Uterus (tissue), 4 donors: ENCODE measurements around the gene CRISP1. TPM values are rescaled to one million over a fixed set of nuclear protein-coding genes. Genes with fewer than 3 reads are reported as not detected.
"Not testable (repeated sequence)": the region's sequence is repeated elsewhere in the genome, so short reads cannot be mapped to it uniquely, and the experiment has no call there.

Experiments
- DNase-seq, 2 donors: peaks; one replicate each; pipeline ENCODE4 v3.0.0-alpha.2; 2019 to 2020
- H3K27ac ChIP-seq, 2 donors: fragments of 200-600 bp; sonication (generic); 1 replicate in 1 of 2; 2 replicates in 1 of 2; pipeline ENCODE4 v1.5.1; 2016 to 2018
- H3K27me3 ChIP-seq, 2 donors: fragments of 200-600 bp; sonication (generic); one replicate each; pipeline ENCODE4 v1.5.1; 2018 to 2019; ENCODE audit warnings: control low read depth in 1 of 2
- H3K36me3 ChIP-seq, 2 donors: fragments of 200-600 bp; sonication (generic); one replicate each; pipeline ENCODE4 v1.5.1; 2019; ENCODE audit warnings: control low read depth in 1 of 2
- H3K4me1 ChIP-seq, 2 donors: fragments of 200-600 bp; sonication (generic); one replicate each; pipeline ENCODE4 v1.5.1; 2018 to 2019; ENCODE audit warnings: control low read depth in 1 of 2
- H3K4me3 ChIP-seq, 2 donors: fragments of 200-600 bp; sonication (generic); 1 replicate in 1 of 2; 2 replicates in 1 of 2; pipeline ENCODE4 v1.5.1; 2018 to 2019; ENCODE audit warnings: mild to moderate bottlenecking in 1 of 2
- H3K9me3 ChIP-seq, 2 donors: fragments of 200-600 bp; sonication (generic); one replicate each; pipeline ENCODE4 v1.5.1; 2019; ENCODE audit warnings: control low read depth in 1 of 2
- POLR2A ChIP-seq, 2 donors: fragments of 450-650 bp; IDR thresholded peaks; one replicate each; pipeline ENCODE4 v1.6.1; 2016; ENCODE audit warnings: antibody characterized with exemption in 2 of 2, mild to moderate bottlenecking in 1 of 2, moderate library complexity in 1 of 2
- intact Hi-C: fragments of 100-400 bp; cut with DNase I; formaldehyde crosslinking; loops from one replicate; pipeline ENCODE4 v1.15.1; 2023; ENCODE audit warnings: low total_unique reads
- total RNA-seq, 4 donors: library from RNA; depleted of rRNA in 3 of 4; stranded (reverse); fragments of >200 nt in 3 of 4; gene quantifications; one replicate each; pipeline versions ENCODE4 v1.1.0 to v1.2.4, GENCODE V29; 2014 to 2023
- TF ChIP-seq, protein P1 (sequence below), 4 experiments: fragments of 200-600 bp in 2 of 4; fragments of 450-650 bp in 2 of 4; sonication (generic) in 2 of 4; IDR thresholded peaks; one replicate each; pipeline ENCODE4 v1.5.1; 2016 to 2019; ENCODE audit warnings: antibody characterized with exemption in 4 of 4, mild to moderate bottlenecking in 2 of 4, moderate library complexity in 1 of 4
- donor health status: DM: yes; HTN: yes; CAD: no.

CRISP1 gene
- total RNA-seq, 4 donors from 2014 or later: not detected

DNA sequence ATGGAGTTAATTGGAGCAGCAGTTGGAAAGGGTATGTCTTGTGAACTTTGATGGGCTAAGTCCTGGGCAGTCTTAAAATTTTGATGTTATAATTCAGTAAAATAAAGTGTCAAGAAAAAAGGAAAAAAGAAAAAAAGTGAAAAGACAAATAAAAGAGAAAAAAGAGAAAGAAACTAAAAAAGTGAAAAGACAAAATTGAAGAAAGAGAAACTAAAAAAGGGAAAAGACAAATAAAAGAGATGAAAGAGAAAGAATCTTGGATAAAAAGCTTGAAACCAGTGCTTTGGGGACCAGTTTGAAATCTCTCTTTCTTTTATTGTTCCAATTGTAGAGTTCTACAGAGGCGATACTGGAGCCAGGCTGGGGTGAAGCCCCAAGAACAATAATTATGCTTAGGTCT is 67.2 kb downstream of the CRISP1 start:
- no peaks in the 10 kb centered on the region for H3K36me3 ChIP-seq
- no peak overlapping the region for H3K4me3 ChIP-seq
- no peaks in the 10 kb centered on the region for H3K9me3 ChIP-seq
- no peaks in the 10 kb centered on the region for H3K4me1 ChIP-seq
- intact Hi-C loops: no loop called here
- no peak for DNase-seq
- TF ChIP-seq POLR2A (IDR thresholded peaks at IDR 0.05): no peak
- TF ChIP-seq, protein P1, sequence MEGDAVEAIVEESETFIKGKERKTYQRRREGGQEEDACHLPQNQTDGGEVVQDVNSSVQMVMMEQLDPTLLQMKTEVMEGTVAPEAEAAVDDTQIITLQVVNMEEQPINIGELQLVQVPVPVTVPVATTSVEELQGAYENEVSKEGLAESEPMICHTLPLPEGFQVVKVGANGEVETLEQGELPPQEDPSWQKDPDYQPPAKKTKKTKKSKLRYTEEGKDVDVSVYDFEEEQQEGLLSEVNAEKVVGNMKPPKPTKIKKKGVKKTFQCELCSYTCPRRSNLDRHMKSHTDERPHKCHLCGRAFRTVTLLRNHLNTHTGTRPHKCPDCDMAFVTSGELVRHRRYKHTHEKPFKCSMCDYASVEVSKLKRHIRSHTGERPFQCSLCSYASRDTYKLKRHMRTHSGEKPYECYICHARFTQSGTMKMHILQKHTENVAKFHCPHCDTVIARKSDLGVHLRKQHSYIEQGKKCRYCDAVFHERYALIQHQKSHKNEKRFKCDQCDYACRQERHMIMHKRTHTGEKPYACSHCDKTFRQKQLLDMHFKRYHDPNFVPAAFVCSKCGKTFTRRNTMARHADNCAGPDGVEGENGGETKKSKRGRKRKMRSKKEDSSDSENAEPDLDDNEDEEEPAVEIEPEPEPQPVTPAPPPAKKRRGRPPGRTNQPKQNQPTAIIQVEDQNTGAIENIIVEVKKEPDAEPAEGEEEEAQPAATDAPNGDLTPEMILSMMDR (IDR thresholded peaks at IDR 0.05): no peak
- no peak overlapping the region for H3K27ac ChIP-seq
- H3K27me3 ChIP-seq: no peaks in the 10 kb centered on the region

DNA sequence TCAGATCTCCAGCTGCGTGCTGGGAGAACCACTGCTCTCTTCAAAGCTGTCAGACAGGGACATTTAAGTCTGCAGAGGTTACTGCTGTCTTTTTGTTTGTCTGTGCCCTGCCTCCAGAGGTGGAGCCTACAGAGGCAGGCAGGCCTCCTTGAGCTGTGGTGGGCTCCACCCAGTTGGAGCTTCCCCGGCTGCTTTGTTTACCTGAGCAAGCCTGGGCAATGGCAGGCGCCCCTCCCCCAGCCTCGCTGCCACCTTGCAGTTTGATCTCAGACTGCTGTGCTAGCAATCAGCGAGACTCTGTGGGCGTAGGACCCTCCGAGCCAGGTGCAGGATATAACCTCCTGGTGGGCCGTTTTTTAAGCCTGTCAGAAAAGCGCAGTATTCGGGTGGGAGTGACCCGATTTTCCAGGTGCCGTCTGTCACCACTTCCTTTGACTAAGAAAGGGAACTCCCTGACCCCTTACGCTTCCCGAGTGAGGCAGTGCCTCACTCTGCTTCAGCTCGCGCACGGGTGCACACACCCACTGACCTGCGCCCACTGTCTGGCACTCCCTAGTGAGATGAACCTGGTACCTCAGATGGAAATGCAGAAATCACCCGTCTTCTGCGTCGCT is 69.4 kb downstream of the CRISP1 start:
- H3K9me3 ChIP-seq, H3K27ac ChIP-seq, H3K4me1 ChIP-seq, DNase-seq, intact Hi-C loops, H3K36me3 ChIP-seq, H3K27me3 ChIP-seq, H3K4me3 ChIP-seq: not testable (repeated sequence)

DNA sequence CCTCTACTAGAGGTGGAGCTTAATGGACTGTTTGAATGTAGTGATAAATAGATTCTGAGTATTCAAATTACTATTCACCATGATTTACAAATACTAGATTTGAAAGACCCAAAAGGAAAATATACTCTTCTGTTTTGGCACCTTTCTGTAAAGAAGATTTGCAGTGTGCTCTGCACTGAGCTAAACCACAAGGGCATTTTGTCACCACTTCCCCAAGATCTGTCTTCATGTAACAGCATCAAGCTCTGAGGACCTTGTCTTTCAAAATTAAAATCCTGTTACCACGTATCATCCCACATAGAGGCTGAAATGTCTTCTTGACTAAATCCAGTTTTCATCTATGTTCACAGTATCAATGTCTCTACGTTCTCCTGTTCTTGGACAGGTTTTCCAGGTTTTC is 76.0 kb downstream of the CRISP1 start:
- DNase-seq: no peak
- no peak for TF ChIP-seq POLR2A (IDR thresholded peaks at IDR 0.05)
- TF ChIP-seq, protein P1 (IDR thresholded peaks at IDR 0.05): no peak
- H3K4me1 ChIP-seq: no peaks in the 10 kb centered on the region
- intact Hi-C loops: no loop called here
- H3K36me3 ChIP-seq: no peaks in the 10 kb centered on the region
- H3K4me3 ChIP-seq: no peak overlapping the region
- H3K27me3 ChIP-seq: no peaks in the 10 kb centered on the region
- no peaks in the 10 kb centered on the region for H3K9me3 ChIP-seq
- H3K27ac ChIP-seq: no peak overlapping the region

- Histone ChIP-seq H3K9me3 (no peaks in the 10 kb centered on the region), H3K4me3 (no peak within 1 kb of the TSS), H3K27ac (no peak within 1 kb of the TSS), H3K4me1 (no peaks in the 10 kb centered on the region), H3K27me3 (no peaks in the 10 kb centered on the region), H3K36me3 (no peaks in the 10 kb centered on the region)
- intact Hi-C loops: no loop called here
- DNase-seq: no peak
- TF ChIP-seq POLR2A (IDR thresholded peaks at IDR 0.05): no peak
- TF ChIP-seq, protein P1 (IDR thresholded peaks at IDR 0.05): no peak
Measured at GRCh38 chr6:49787176-49787575, 79.2 kb downstream of the CRISP1 start, which contains the start of gene PGK2. Gene PGK2 (minus strand): TSS chr6:49787285. CDS start chr6:49787187, 98 bp downstream.

DNA sequence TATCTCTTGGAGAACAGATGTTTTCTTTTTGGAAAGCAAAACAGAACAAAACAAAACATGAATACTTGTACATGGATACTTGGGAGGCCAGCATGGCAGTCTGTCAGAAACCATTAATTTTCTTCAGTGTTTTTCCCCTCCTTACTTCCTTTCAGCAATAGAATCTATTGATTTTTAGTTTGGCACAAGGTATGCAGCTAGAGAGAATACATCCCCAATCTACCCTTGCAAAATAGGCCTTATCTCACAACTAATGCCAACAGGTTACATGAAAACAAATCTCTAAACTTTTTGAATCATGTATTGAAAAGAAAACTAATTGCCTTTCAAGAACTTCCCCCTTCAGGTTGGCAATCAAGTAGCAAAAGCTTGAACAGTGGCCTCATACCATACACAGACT is 82.1 kb downstream of the CRISP1 start:
- H3K27ac ChIP-seq: no peak overlapping the region
- H3K4me1 ChIP-seq: no peaks in the 10 kb centered on the region
- DNase-seq: no peak
- intact Hi-C loops: no loop called here
- no peaks in the 10 kb centered on the region for H3K9me3 ChIP-seq
- no peaks in the 10 kb centered on the region for H3K36me3 ChIP-seq
- no peak overlapping the region for H3K4me3 ChIP-seq
- H3K27me3 ChIP-seq: no peaks in the 10 kb centered on the region
- TF ChIP-seq, protein P1 (IDR thresholded peaks at IDR 0.05): no peak
- no peak for TF ChIP-seq POLR2A (IDR thresholded peaks at IDR 0.05)

Other genes starting within 250 kb of the CRISP1 start
- 1 to 10 TPM in 1 of 4 donors, not detected in 3; 3.2 TPM for gene RHAG, start 229.7 kb downstream of the CRISP1 start, total RNA-seq
- not detected for gene CRISP2, start 153.0 kb downstream of the CRISP1 start, total RNA-seq
- gene CRISP3, start 122.1 kb downstream of the CRISP1 start, total RNA-seq: 1 to 10 TPM in 1 of 4 donors, under 1 TPM in 1, not detected in 2; 0.35 to 1.7 TPM
- gene PGK2, start 79.2 kb downstream of the CRISP1 start, total RNA-seq: under 1 TPM in 1 of 4 donors, not detected in 3; 0.14 TPM
- not detected for gene DEFB114, start 97.6 kb upstream of the CRISP1 start, total RNA-seq
- not detected for gene DEFB113, start 103.1 kb upstream of the CRISP1 start, total RNA-seq
- gene DEFB110, start 155.5 kb upstream of the CRISP1 start, total RNA-seq: not detected
- gene DEFB112, start 183.4 kb upstream of the CRISP1 start, total RNA-seq: not detected